C1 segment of cervical spinal cord (tissue), 14 donors: ENCODE results near the gene CPE.

Experiments used
- DNase-seq, 14 donors: peaks; one replicate each; lab custom pipeline; 2025; lab: John Stamatoyannopoulos, UW

Gene CPE

GRCh38 chr4:165364452-165365080 lies 14.2 kb upstream of the CPE start:
- DNase-seq = no peak

GRCh38 chr4:165367040-165367439 lies 11.8 kb upstream of the CPE start:
- DNase-seq = peak in 1 of 14 donors; percentile 39

- DNase-seq = no peak
Observed at GRCh38 chr4:165368114-165368513, 10.7 kb upstream of the CPE start.

DNA sequence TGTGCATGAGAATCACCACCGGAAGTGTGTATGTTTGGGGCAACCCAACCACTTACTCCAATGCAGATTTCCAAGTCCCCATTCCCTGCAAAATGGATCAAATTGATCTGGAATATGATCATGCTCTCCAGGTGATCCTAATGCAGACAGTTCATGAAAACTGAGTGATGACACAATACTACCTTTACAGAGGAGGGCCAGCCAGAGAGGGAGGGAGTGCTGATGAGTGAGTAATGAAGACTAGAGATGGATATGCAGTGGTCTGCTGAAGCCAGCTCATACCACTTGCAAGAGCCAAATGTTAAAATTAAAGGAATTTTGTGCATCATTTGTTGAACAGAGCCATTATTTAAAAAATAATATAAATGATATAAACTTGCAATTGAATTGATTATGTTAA lies 10.2 kb upstream of the CPE start:
- DNase-seq = no peak

- DNase-seq = no peak
Observed at GRCh38 chr4:165369522-165369921, 9.3 kb upstream of the CPE start.

- DNase-seq = no peak
Observed at GRCh38 chr4:165370530-165370929, 8.3 kb upstream of the CPE start.

- DNase-seq = no peak
Observed at GRCh38 chr4:165375465-165375864, 3.3 kb upstream of the CPE start.

GRCh38 chr4:165378398-165378744 lies 437 bp upstream of the CPE start:
- no peak for DNase-seq

DNA sequence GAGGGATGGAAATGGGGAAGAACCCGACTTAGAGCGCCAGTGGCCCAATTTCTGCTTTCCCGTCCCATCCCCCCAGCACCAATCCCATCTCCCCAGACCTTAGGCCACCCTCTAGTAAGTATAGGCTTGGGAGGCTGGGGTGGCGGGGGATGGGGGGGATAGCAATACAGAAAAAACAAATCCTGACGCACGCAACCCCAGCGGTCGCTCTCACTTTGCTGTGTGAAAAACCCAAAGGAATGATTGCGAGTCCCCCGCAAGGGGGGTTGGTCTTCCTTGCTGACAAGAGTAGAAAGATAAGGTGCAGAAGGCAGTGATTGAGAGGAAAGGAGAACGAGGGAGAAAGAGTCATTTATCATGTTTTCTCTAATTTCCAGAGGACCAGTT lies 863 bp downstream of the CPE start:
- peak in 4 of 14 donors; percentile 9 to 76 (median 46) for DNase-seq

DNA sequence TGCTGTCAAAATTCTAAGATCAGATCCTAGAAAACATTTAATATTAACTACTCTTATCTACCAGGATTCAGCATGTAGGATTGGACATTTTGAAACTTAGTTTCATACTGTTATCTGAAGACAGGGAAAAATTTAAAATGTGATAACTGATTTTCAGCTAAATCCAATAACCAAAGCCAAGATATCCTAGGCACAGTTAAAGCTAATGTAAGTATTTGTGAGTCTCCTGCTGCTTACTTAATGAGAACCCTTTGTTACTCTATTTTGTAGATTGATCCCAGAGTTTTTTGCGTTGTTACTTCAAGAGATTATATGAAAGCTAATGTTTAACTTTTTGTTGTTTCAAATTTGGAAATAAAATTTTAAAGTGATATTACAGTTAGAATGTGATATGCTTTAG lies 2.0 kb downstream of the CPE start:
- peak in 1 of 14 donors; percentile 51 for DNase-seq

GRCh38 chr4:165381821-165382373 lies 3.1 kb downstream of the CPE start:
- peak in 1 of 14 donors; percentile 46 for DNase-seq

DNA sequence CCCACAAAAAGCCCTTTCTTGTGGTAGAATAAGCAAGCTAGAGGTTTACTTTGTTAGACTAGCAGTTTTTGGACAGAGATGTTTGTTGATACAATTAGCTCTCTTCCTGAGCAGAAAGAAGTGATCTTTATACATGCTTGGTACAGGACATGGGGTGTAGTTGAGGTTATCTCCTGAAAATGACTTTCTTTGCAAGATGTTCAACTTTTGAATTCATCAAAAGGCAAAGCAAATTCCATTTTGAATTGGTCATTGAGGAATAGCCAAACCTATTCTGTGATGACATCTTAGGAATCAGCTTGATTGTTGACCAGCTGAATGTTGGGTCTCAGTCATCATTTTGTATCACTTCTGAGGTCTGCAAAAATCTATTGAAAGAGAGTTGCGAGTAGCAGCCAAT lies 3.8 kb downstream of the CPE start:
- DNase-seq = peak in 1 of 14 donors; percentile 42

GRCh38 chr4:165383591-165384073 lies 4.8 kb downstream of the CPE start:
- peak in 1 of 14 donors; percentile 68 for DNase-seq

DNA sequence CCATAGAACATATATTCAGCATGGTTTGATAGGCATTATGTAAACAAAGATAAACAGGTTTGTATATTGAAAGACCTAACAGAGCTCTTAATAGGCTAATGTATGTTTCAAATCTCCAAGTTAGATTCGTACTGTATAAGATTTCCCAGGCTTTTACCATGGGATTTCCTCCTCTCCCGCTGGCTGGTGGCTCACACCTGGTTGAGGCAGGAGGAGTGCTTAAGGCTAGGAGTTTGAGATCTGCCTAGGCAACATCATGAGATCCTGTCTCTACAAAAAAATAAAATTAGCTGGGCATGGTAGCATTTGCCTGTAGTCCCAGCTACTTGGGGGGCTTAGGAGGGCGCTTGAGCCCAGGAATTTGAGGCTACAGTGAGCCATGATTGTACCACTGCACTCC lies 5.4 kb downstream of the CPE start:
- DNase-seq = no peak

GRCh38 chr4:165384598-165384997 lies 5.8 kb downstream of the CPE start:
- DNase-seq = peak in 1 of 14 donors; percentile 55

DNA sequence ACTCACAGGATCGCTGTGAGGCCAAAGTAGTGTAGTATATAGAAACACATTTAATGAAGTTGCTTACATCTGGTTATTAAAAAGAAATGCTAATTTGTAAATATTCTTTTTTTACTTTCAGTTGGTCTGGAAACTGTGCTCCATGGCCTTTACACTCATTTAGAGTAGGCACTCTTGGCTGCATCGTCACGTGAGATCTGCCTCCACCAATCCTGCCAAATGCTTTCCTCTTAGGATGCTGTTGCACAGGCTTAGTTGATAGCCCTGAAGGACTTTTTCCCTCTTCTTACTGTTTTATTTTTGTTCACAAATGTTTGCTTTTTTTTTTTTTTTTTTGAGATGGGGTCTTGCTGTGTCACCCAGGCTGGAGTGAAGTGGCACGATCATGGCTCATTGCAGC lies 6.3 kb downstream of the CPE start:
- peak in 1 of 14 donors; percentile 53 for DNase-seq

- DNase-seq = no peak
Observed at GRCh38 chr4:165386328-165386727, 7.5 kb downstream of the CPE start.

GRCh38 chr4:165388756-165389155 lies 9.9 kb downstream of the CPE start:
- DNase-seq = no peak

- no peak for DNase-seq
Observed at GRCh38 chr4:165393051-165393450, 14.2 kb downstream of the CPE start.

DNA sequence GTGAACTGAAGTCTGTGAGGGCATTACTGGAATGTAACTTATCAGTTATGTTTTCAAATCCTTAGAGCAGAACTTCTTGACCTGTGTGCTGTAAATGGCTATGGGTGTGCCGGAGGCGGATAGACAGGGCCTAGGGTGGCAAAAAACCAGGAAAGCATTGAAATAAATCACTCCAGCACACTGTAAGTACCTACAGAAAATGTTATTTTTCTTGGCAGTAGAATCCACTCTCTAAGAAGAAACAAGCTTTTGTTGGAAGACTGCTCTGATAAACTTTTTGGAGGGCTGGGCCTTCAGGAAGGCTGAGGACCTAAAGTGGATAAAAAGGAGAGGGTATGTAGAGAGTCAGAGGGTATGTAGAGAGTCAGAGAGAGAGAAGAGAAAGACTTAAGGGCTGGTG lies 14.9 kb downstream of the CPE start:
- no peak for DNase-seq

GRCh38 chr4:165394275-165394674 lies 15.5 kb downstream of the CPE start:
- DNase-seq = no peak

DNA sequence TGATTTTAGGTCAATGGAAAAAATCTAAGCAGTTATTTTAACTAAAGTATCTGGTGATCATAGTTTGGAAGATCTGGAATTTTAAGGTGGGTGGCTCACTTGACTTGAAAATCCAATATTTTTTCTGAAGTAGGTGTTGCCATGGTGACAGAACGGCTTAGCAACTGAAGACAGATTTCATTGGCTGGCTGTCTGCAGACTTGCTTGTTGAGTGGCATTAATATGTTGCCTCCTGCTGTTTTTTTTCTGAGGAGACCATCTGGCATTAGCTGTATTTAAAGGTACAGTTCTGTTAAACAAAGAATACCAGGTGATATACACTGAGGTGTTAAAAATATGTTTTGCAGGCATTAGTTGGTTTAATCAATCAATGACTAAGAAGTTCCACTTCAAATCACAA lies 19.8 kb downstream of the CPE start:
- peak in 1 of 14 donors; percentile 98 for DNase-seq

GRCh38 chr4:165402375-165402774 lies 23.6 kb downstream of the CPE start:
- DNase-seq = no peak

- no peak for DNase-seq
Observed at GRCh38 chr4:165403048-165403447, 24.2 kb downstream of the CPE start.
